H1 (cell line): Measurements from ENCODE around the gene ZMPSTE24. TPM values are rescaled to one million over a fixed set of nuclear protein-coding genes. Genes with fewer than 3 reads are reported as not detected.

Experiments used
- CTCF ChIA-PET: fragments of 300-600 bp; sonication (Branson Sonifier 250); formaldehyde crosslinking; loops from one replicate; lab custom pipeline; 2021; ENCODE audit not compliant: partially characterized antibody; lab: Charles Lee
- POLR2A ChIA-PET: fragments of 300-600 bp; sonication (Branson Sonifier 250); formaldehyde crosslinking; loops from one replicate; lab custom pipeline; 2021; ENCODE audit warnings: inconsistent platforms; ENCODE audit not compliant: partially characterized antibody; lab: Charles Lee
- DNase-seq, 2 experiments: peaks; one replicate each; pipeline versions ENCODE4 v3.0.0 to v3.0.0-alpha.2; 2010 to 2022; ENCODE audit warnings: low spot score in 2 of 2, low read depth in 1 of 2, mixed read lengths in 1 of 2
- FAIRE-seq: peaks from 2 replicates; lab custom pipeline; 2011; peaks lifted over from hg19 to GRCh38; lab: Jason Lieb, UNC
- H2AFZ ChIP-seq: 2 replicates; pipeline ENCODE4 v1.8.1; 2012; ENCODE audit warnings: low read length, inconsistent platforms
- H2AK5ac ChIP-seq: 2 replicates; pipeline ENCODE4 v1.6.1; 2013; ENCODE audit warnings: low read depth, low read length
- H2BK120ac ChIP-seq: replicated peaks from 2 replicates; pipeline ENCODE3; 2013; ENCODE audit warnings: low read depth, low read length, inconsistent platforms
- H2BK12ac ChIP-seq: 2 replicates; pipeline ENCODE4 v1.6.1; 2013; ENCODE audit warnings: low read depth, low read length
- H2BK15ac ChIP-seq: 2 replicates; pipeline ENCODE4 v1.6.1; 2013; ENCODE audit warnings: low read length
- H2BK20ac ChIP-seq: 2 replicates; pipeline ENCODE4 v1.6.1; 2013; ENCODE audit warnings: low read length
- H2BK5ac ChIP-seq: 2 replicates; pipeline ENCODE4 v1.6.1; 2013; ENCODE audit warnings: low read depth, low read length
- H3K14ac ChIP-seq: 2 replicates; pipeline ENCODE4 v1.6.1; 2013; ENCODE audit warnings: inconsistent platforms; ENCODE audit not compliant: insufficient read length
- H3K18ac ChIP-seq: 2 replicates; pipeline ENCODE4 v1.6.1; 2013; ENCODE audit warnings: low read length; ENCODE audit errors: extremely low read depth
- H3K23ac ChIP-seq: 2 replicates; pipeline ENCODE4 v1.6.1; 2013; ENCODE audit warnings: inconsistent platforms; ENCODE audit not compliant: insufficient read length
- H3K23me2 ChIP-seq: 2 replicates; pipeline ENCODE4 v1.6.1; 2013; ENCODE audit warnings: low read depth, low read length
- H3K27ac ChIP-seq: 2 replicates; pipeline ENCODE4 v1.6.1; 2011; ENCODE audit warnings: low read depth, low read length, inconsistent platforms
- H3K27me3 ChIP-seq, 4 experiments: replicated peaks in 1 of 4; 1 replicate in 1 of 4; 2 replicates in 3 of 4; pipeline versions ENCODE4 v1.6.1 to v1.8.1; 2011 to 2013; ENCODE audit warnings: low read length in 3 of 4, mild to moderate bottlenecking in 3 of 4, inconsistent platforms in 2 of 4, mixed read lengths in 2 of 4, moderate library complexity in 1 of 4; ENCODE audit not compliant: control insufficient read depth in 3 of 4, insufficient read depth in 3 of 4; ENCODE audit errors: extremely low read depth in 1 of 4
- H3K36me3 ChIP-seq, 4 experiments: 2 replicates each; pipeline versions ENCODE4 v1.6.1 to v1.8.1; 2011 to 2013; ENCODE audit warnings: mild to moderate bottlenecking in 4 of 4, low read length in 3 of 4, moderate library complexity in 2 of 4, control low read depth in 1 of 4, inconsistent platforms in 1 of 4; ENCODE audit not compliant: insufficient read depth in 4 of 4, control insufficient read depth in 2 of 4
- H3K4ac ChIP-seq: replicated peaks from 2 replicates; pipeline ENCODE3; 2013; ENCODE audit warnings: low read length, low read depth, mixed read lengths, inconsistent platforms; ENCODE audit not compliant: insufficient read length
- H3K4me1 ChIP-seq, 4 experiments: replicated peaks in 1 of 4; 1 replicate in 1 of 4; 2 replicates in 3 of 4; pipeline versions ENCODE4 v1.6.1 to v1.8.1; 2011 to 2013; ENCODE audit warnings: low read length in 3 of 4, inconsistent platforms in 2 of 4, mixed read lengths in 1 of 4; ENCODE audit not compliant: insufficient read depth in 4 of 4, control insufficient read depth in 3 of 4
- H3K4me2 ChIP-seq, 2 experiments: 2 replicates each; pipeline versions ENCODE4 v1.6.1 to v1.8.1; 2011 to 2013; ENCODE audit warnings: low read depth in 2 of 2, low read length in 2 of 2, control low read depth in 1 of 2, inconsistent platforms in 1 of 2, mild to moderate bottlenecking in 1 of 2; ENCODE audit not compliant: insufficient read depth in 1 of 2
- H3K4me3 ChIP-seq, 4 experiments: fragments of 200-600, 300-600 bp in 1 of 4; sonication (generic), shearing (Covaris generic), sonication (Bioruptor Twin) in 1 of 4; 2 replicates each; pipeline versions ENCODE4 v1.5.1 to v1.8.1; 2011 to 2016; ENCODE audit warnings: low read length in 4 of 4, low read depth in 3 of 4, control low read depth in 2 of 4, inconsistent platforms in 2 of 4, mild to moderate bottlenecking in 2 of 4, mixed read lengths in 1 of 4, moderate library complexity in 1 of 4; ENCODE audit not compliant: insufficient read depth in 2 of 4; ENCODE audit errors: extremely low read depth in 1 of 4
- H3K56ac ChIP-seq: replicated peaks from 2 replicates; pipeline ENCODE3; 2013; ENCODE audit warnings: low read depth, mild to moderate bottlenecking, mixed read lengths, low read length, inconsistent platforms; ENCODE audit not compliant: insufficient read length
- H3K79me1 ChIP-seq: 2 replicates; pipeline ENCODE4 v1.6.1; 2013; ENCODE audit warnings: low read depth, low read length, control low read depth
- H3K79me2 ChIP-seq, 2 experiments: 2 replicates each; pipeline versions ENCODE4 v1.6.1 to v1.8.1; 2012 to 2013; ENCODE audit warnings: low read length in 2 of 2, mild to moderate bottlenecking in 2 of 2, inconsistent platforms in 1 of 2; ENCODE audit not compliant: insufficient read depth in 2 of 2, control insufficient read depth in 1 of 2
- H3K9ac ChIP-seq, 4 experiments: replicated peaks in 1 of 4; 1 replicate in 1 of 4; 2 replicates in 3 of 4; pipeline versions ENCODE4 v1.6.1 to v1.8.1; 2011 to 2013; ENCODE audit warnings: low read depth in 3 of 4, low read length in 3 of 4, control low read depth in 2 of 4, mild to moderate bottlenecking in 2 of 4, moderate library complexity in 2 of 4, inconsistent platforms in 1 of 4; ENCODE audit errors: extremely low read depth in 1 of 4
- H3K9me3 ChIP-seq, 2 experiments: 2 replicates each; pipeline versions ENCODE4 v1.6.1 to v1.8.1; 2012 to 2013; ENCODE audit warnings: mild to moderate bottlenecking in 2 of 2, moderate library complexity in 2 of 2, control low read depth in 1 of 2, inconsistent platforms in 1 of 2, low read depth in 1 of 2, low read length in 1 of 2, mixed read lengths in 1 of 2; ENCODE audit not compliant: insufficient read depth in 2 of 2
- H4K20me1 ChIP-seq, 2 experiments: replicated peaks in 1 of 2; 2 replicates each; pipeline versions ENCODE3 to v1.8.1; 2011 to 2013; ENCODE audit warnings: inconsistent platforms in 2 of 2, low read length in 2 of 2, mild to moderate bottlenecking in 1 of 2; ENCODE audit not compliant: insufficient read depth in 2 of 2, control insufficient read depth in 1 of 2
- H4K5ac ChIP-seq: 2 replicates; pipeline ENCODE4 v1.6.1; 2013; ENCODE audit warnings: low read length, low read depth, mixed read lengths, inconsistent platforms; ENCODE audit not compliant: insufficient read length
- H4K8ac ChIP-seq: 2 replicates; pipeline ENCODE4 v1.8.0; 2013; ENCODE audit warnings: mild to moderate bottlenecking, moderate library complexity, low read length, inconsistent platforms; ENCODE audit not compliant: insufficient read depth; ENCODE audit errors: extremely low read depth
- H4K91ac ChIP-seq: replicated peaks from 2 replicates; pipeline ENCODE3; 2013; ENCODE audit warnings: low read length, mixed read lengths, inconsistent platforms; ENCODE audit not compliant: insufficient read length
- EGR1 ChIP-seq: IDR thresholded peaks from 2 replicates; pipeline ENCODE4 v1.6.1; 2011; ENCODE audit warnings: low read depth, low read length, borderline replicate concordance
- EZH2 ChIP-seq: fragments of 200-600 bp; sonication (generic); IDR thresholded peaks from 2 replicates; pipeline ENCODE4 v1.7.1; 2012; ENCODE audit warnings: low read depth, mild to moderate bottlenecking, moderate library complexity, low read length, inconsistent platforms; ENCODE audit not compliant: severe bottlenecking
- WGBS, 2 experiments: shearing (Covaris generic) in 1 of 2; methylation state at CpG; one replicate each; pipeline versions ENCODE4 v1.1.6 to v1.1.7; 2013 to 2015; ENCODE audit warnings: low lambda C conversion rate in 2 of 2, mixed read lengths in 2 of 2, inconsistent platforms in 1 of 2, low coverage in 1 of 2, missing lambda C conversion rate in 1 of 2; ENCODE audit not compliant: insufficient replicate concordance in 2 of 2, insufficient coverage in 1 of 2, insufficient read length in 1 of 2; ENCODE audit errors: extremely low coverage in 1 of 2, missing lambda C conversion rate in 1 of 2; 5-methylcytosine and 5-hydroxymethylcytosine counted together
- polyA plus RNA-seq, 7 experiments: library from polyadenylated mRNA; depleted of rRNA in 3 of 7; stranded (reverse) in 5 of 7; unstranded in 2 of 7; fragments of >200 nt in 5 of 7; fragments of 200-250 nt in 2 of 7; gene quantifications; 1 replicate in 5 of 7; 2 replicates in 1 of 7; 4 replicates in 1 of 7; pipeline versions ENCODE4 v1.2.1 to v1.2.3, GENCODE V29; 2011 to 2013; ENCODE audit warnings: missing spikeins in 2 of 7, mixed read lengths in 2 of 7
- total RNA-seq: library from RNA; stranded (reverse); fragmentation: NEBNext Ultra II Directional; extraction: Animal tissue kit (Norgen Biotek cat#: 25700); gene quantifications from 2 replicates; pipeline ENCODE4 v1.2.1, GENCODE V29; 2021

Gene ZMPSTE24
- total and polyA plus RNA-seq, 2 of the 8 experiments (the other 6 are each of a cell fraction or from before 2014, with no cell fraction given): 12.7 to 42.9 TPM

DNA sequence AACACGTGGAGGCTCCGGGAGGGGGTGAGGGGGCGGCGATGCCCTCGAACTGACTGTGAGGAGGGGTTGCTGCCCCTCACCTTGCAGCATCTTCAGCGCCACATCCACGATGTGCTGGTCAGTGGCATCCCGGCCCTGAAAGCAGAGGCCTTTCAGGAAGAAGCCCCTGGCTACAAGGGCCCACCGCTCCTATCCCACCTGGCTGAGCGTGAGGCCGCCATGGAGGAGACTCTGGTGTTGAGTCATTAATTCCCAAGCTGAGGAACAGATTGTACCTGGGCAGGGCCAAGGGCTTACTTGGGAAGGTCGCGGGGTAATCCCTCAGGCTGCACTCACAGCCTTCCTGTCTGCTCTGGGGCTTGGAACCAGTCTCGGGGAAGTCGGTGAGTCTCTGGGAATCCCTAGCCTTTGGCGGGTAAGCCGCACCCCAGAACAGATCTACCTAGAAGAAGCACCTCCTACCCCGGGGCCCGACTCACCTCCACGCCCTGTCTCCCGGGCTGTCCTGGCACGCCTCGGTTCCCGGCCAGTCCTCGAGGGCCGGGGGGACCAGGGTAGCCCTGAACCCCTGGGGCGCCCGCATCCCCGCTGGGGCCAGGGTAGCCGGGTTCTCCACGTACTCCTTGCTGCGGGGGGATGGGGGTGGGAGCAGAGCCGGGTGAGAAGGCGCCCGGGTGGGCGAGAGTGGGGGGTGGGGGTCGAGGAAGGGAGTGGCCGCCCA, 45.2 kb downstream of the ZMPSTE24 start:
- ChIA-PET POLR2A (no interaction called here), CTCF (no interaction called here)
- Histone ChIP-seq H3K23ac (no peak overlapping the region), H2BK120ac (no peak overlapping the region), H3K4ac (no peak overlapping the region), H3K56ac (no peak overlapping the region), H3K27me3 (peaks cover 0 to 17% (median 8%) of the 10 kb centered on the region in 4 experiments; a peak in 4 of 7 replicates), H4K8ac (no peak overlapping the region), H3K4me1 (peaks cover 0 to 5% (median 0%) of the 10 kb centered on the region in 4 experiments; a peak in 5 of 7 replicates), H3K4me2 (peak overlapping the region; percentile 19 to 63; a peak in 3 of 4 replicates), H3K36me3 (no peaks in the 10 kb centered on the region), H4K20me1 (no peaks in the 10 kb centered on the region), H3K79me2 (no peaks in the 10 kb centered on the region), H2AK5ac (no peak overlapping the region), H3K9ac (no peak overlapping the region), H3K23me2 (no peaks in the 10 kb centered on the region), H2BK5ac (no peak overlapping the region), H4K5ac (no peak overlapping the region), H3K79me1 (no peaks in the 10 kb centered on the region), H3K9me3 (no peaks in the 10 kb centered on the region), H2BK20ac (no peak overlapping the region), H3K14ac (no peak overlapping the region), H2AFZ (no peak overlapping the region), H3K27ac (no peak overlapping the region), H2BK12ac (no peak overlapping the region), H2BK15ac (no peak overlapping the region), H4K91ac (no peak overlapping the region), H3K18ac (no peak overlapping the region), H3K4me3 (peak overlapping the region in 1 of 4 experiments; percentile 54; a peak in 2 of 8 replicates)
- TF ChIP-seq EGR1 (no peak), EZH2 (peak; percentile 28)
- WGBS, 2 experiments: 78% methylated on average over 26 of the region's 38 CpGs; no CpG with 5 or more reads in 1 of the 2 experiments
- FAIRE-seq (no peak), DNase-seq (no peak)
